NCI-H146 treated with DMSO at 0.1 percent for 48 hours (cell line): ENCODE results near the gene AHNAK2.

ENCODE experiments used
- DNase-seq: peaks from one replicate; lab custom pipeline; 2025; ENCODE audit not compliant: unreplicated experiment; lab: John Stamatoyannopoulos, UW

The AHNAK2 gene

GRCh38 chr14:104986487-104987164, 8.5 kb upstream of the AHNAK2 start:
- no peak for DNase-seq

GRCh38 chr14:104985675-104986486, 7.7 kb upstream of the AHNAK2 start, which contains the start of gene CLBA1:
TSS of gene CLBA1 (plus strand) at chr14:104985788. CDS start at chr14:104986432, 644 bp downstream.
- peak; percentile 83 for DNase-seq

- DNase-seq = no peak
Observed at GRCh38 chr14:104984056-104984894, 6.1 kb upstream of the AHNAK2 start.

GRCh38 chr14:104983231-104983721, 5.1 kb upstream of the AHNAK2 start:
- DNase-seq = no peak

GRCh38 chr14:104982548-104983230, 4.5 kb upstream of the AHNAK2 start:
- no peak for DNase-seq

- DNase-seq = no peak
Observed at GRCh38 chr14:104981699-104982541, 3.7 kb upstream of the AHNAK2 start.

GRCh38 chr14:104980611-104981531, 2.7 kb upstream of the AHNAK2 start:
- DNase-seq = no peak

- no peak for DNase-seq
Observed at GRCh38 chr14:104979758-104980610, 1.8 kb upstream of the AHNAK2 start.

GRCh38 chr14:104978746-104979691, 845 bp upstream of the AHNAK2 start:
- no peak for DNase-seq

- DNase-seq = no peak
Observed at GRCh38 chr14:104977008-104977680, 1.0 kb downstream of the AHNAK2 start.

GRCh38 chr14:104976198-104977007, 1.8 kb downstream of the AHNAK2 start:
- peak; percentile 79 for DNase-seq

- DNase-seq = no peak
Observed at GRCh38 chr14:104975481-104976197, 2.5 kb downstream of the AHNAK2 start.

GRCh38 chr14:104974665-104975390, 3.3 kb downstream of the AHNAK2 start:
- no peak for DNase-seq

- no peak for DNase-seq
Observed at GRCh38 chr14:104974146-104974541, 4.0 kb downstream of the AHNAK2 start.
